Measurements from ENCODE around the gene DST. TPM values are rescaled to one million over a fixed set of nuclear protein-coding genes. Genes with fewer than 3 reads are reported as not detected.

Gene DST
- total RNA-seq, 1 experiment from 2014 or later: 91.9 TPM

- Mint-ChIP-seq H3K36me3 (ENCODE audit: insufficient read depth in 1 of 3, low read depth in 3 of 3) (peaks cover 25 to 36% (median 31%) of the 10 kb centered on the region in 3 experiments), H3K27me3 (ENCODE audit: low read depth) (no peaks in the 10 kb centered on the region), H3K4me1 (peaks cover 7 to 8% of the 10 kb centered on the region in 2 experiments), H3K27ac (no peak overlapping the region), H3K9me3 (peaks cover 3 to 6% of the 10 kb centered on the region in 2 experiments; a peak in 4 of 5 replicates), H3K4me3 (no peak overlapping the region)
- H3K27ac ChIP-seq (ENCODE audit: insufficient read length, low read depth, low read length): no peak overlapping the region
- no peaks in the 10 kb centered on the region for H3K79me1 ChIP-seq (ENCODE audit: insufficient read depth, low read depth, low read length, poor library complexity, severe bottlenecking)
- no peak for DNase-seq
- no peaks in the 10 kb centered on the region for H3K79me2 ChIP-seq (ENCODE audit: insufficient read depth, low read length)
- no peak overlapping the region for H4K91ac ChIP-seq (ENCODE audit: insufficient read length, low read depth, low read length)
- no peak overlapping the region for H3T11ph ChIP-seq (ENCODE audit: low read length)
- no peaks in the 10 kb centered on the region for H4K20me1 ChIP-seq (ENCODE audit: control insufficient read depth, insufficient read depth, insufficient read length)
- H2AFZ ChIP-seq (ENCODE audit: low read length): no peak overlapping the region
- H4K8ac ChIP-seq (replicated peaks; ENCODE audit: insufficient read length, low read depth, low read length): no peak overlapping the region
- H3K23ac ChIP-seq (ENCODE audit: insufficient read length, low read depth, low read length): no peak overlapping the region
- TF ChIP-seq, protein P1, sequence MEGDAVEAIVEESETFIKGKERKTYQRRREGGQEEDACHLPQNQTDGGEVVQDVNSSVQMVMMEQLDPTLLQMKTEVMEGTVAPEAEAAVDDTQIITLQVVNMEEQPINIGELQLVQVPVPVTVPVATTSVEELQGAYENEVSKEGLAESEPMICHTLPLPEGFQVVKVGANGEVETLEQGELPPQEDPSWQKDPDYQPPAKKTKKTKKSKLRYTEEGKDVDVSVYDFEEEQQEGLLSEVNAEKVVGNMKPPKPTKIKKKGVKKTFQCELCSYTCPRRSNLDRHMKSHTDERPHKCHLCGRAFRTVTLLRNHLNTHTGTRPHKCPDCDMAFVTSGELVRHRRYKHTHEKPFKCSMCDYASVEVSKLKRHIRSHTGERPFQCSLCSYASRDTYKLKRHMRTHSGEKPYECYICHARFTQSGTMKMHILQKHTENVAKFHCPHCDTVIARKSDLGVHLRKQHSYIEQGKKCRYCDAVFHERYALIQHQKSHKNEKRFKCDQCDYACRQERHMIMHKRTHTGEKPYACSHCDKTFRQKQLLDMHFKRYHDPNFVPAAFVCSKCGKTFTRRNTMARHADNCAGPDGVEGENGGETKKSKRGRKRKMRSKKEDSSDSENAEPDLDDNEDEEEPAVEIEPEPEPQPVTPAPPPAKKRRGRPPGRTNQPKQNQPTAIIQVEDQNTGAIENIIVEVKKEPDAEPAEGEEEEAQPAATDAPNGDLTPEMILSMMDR (conservative IDR thresholded peaks at IDR 0.05): no peak
- WGBS (ENCODE audit: extremely low coverage, insufficient read length, low lambda C conversion rate): no CpG with 5 or more reads among the region's 4 CpGs
- H3K9ac ChIP-seq (ENCODE audit: extremely low read depth, insufficient read length, low read length): no peak overlapping the region
- no peak overlapping the region for H2BK15ac ChIP-seq (ENCODE audit: low read depth, low read length)
- no peak overlapping the region for H3K56ac ChIP-seq (ENCODE audit: insufficient read length, low read depth, low read length)
- no peak overlapping the region for H4K5ac ChIP-seq (ENCODE audit: insufficient read length, low read depth, low read length)
- H3K9me3 ChIP-seq (ENCODE audit: control insufficient read depth, low read depth, low read length): no peaks in the 10 kb centered on the region
- no peak overlapping the region for H3K4ac ChIP-seq (ENCODE audit: low read depth, low read length)
- no peak overlapping the region for H2BK120ac ChIP-seq (ENCODE audit: low read depth, low read length, poor library complexity, severe bottlenecking)
- no peak overlapping the region for H2BK20ac ChIP-seq (ENCODE audit: low read depth, low read length, poor library complexity, severe bottlenecking)
- no peak overlapping the region for H3K4me2 ChIP-seq (ENCODE audit: insufficient read depth, insufficient read length, low read length)
- no peaks in the 10 kb centered on the region for H3K4me1 ChIP-seq (ENCODE audit: insufficient read depth, low read length)
- H2AK5ac ChIP-seq (ENCODE audit: insufficient read length, low read length): no peak overlapping the region
- no peaks in the 10 kb centered on the region for H3K27me3 ChIP-seq (ENCODE audit: insufficient read depth, low read length)
- H3K23me2 ChIP-seq (ENCODE audit: insufficient read length, low read depth, low read length, poor library complexity, severe bottlenecking): no peaks in the 10 kb centered on the region
- no peak overlapping the region for H2BK12ac ChIP-seq (ENCODE audit: insufficient read length, low read depth, low read length)
- H2BK5ac ChIP-seq (ENCODE audit: insufficient read length, low read length): no peak overlapping the region
- H3K14ac ChIP-seq (ENCODE audit: insufficient read depth, low read length): no peak overlapping the region
- no peak overlapping the region for H3K18ac ChIP-seq (ENCODE audit: insufficient read length, low read depth, low read length)
Observed at GRCh38 chr6:56571605-56572004, 71.1 kb downstream of the DST start.
